IPS-18c (cell line): ENCODE results near the gene RMRP.
A peak's percentile ranks its signal among the peaks of the same experiment; 100 is the strongest.

Experiments
- H3K4me3 ChIP-seq: 2 replicates; pipeline ENCODE4 v1.7.0; 2013; ENCODE audit warnings: low read depth, mild to moderate bottlenecking, low read length, moderate library complexity; ENCODE audit not compliant: insufficient read depth
- H3K9me3 ChIP-seq: one replicate; pipeline ENCODE4 v1.6.1; 2013; ENCODE audit warnings: mild to moderate bottlenecking, low read length, moderate library complexity; ENCODE audit not compliant: control insufficient read depth, insufficient read depth

RMRP gene

GRCh38 chr9:35675732-35676392 lies 18.0 kb upstream of the RMRP start:
- peaks cover 2% of the 10 kb centered on the region for H3K9me3 ChIP-seq
- peak overlapping the region; percentile 64 for H3K4me3 ChIP-seq

- Histone ChIP-seq H3K9me3 (peaks cover 2% of the 10 kb centered on the region), H3K4me3 (peak overlapping the region; percentile 64)
Observed at GRCh38 chr9:35675204-35675603, 17.4 kb upstream of the RMRP start.

GRCh38 chr9:35674025-35674361 lies 16.2 kb upstream of the RMRP start:
- H3K9me3 ChIP-seq: peaks cover 2% of the 10 kb centered on the region
- H3K4me3 ChIP-seq: no peak overlapping the region

- Histone ChIP-seq H3K9me3 (peaks cover 2% of the 10 kb centered on the region), H3K4me3 (no peak within 1 kb of the TSS)
Observed at GRCh38 chr9:35673132-35674024, 15.6 kb upstream of the RMRP start, which contains the start of gene CA9. Gene CA9 (plus strand): TSS chr9:35673928. CDS start chr9:35673960, 32 bp downstream.

GRCh38 chr9:35669331-35670145 lies 11.7 kb upstream of the RMRP start:
- Histone ChIP-seq H3K4me3 (no peak overlapping the region), H3K9me3 (no peaks in the 10 kb centered on the region)

- no peak overlapping the region for H3K4me3 ChIP-seq
- H3K9me3 ChIP-seq: no peaks in the 10 kb centered on the region
Observed at GRCh38 chr9:35667939-35668338, 10.1 kb upstream of the RMRP start.

- no peaks in the 10 kb centered on the region for H3K9me3 ChIP-seq
- no peak overlapping the region for H3K4me3 ChIP-seq
Observed at GRCh38 chr9:35666549-35666948, 8.7 kb upstream of the RMRP start.

GRCh38 chr9:35666045-35666444 lies 8.2 kb upstream of the RMRP start:
- no peaks in the 10 kb centered on the region for H3K9me3 ChIP-seq
- H3K4me3 ChIP-seq: no peak overlapping the region

GRCh38 chr9:35665471-35665818 lies 7.6 kb upstream of the RMRP start:
- Histone ChIP-seq H3K4me3 (peak overlapping the region; percentile 85), H3K9me3 (no peaks in the 10 kb centered on the region)

- Histone ChIP-seq H3K4me3 (peak within 1 kb of the TSS; percentile 85), H3K9me3 (no peaks in the 10 kb centered on the region)
Observed at GRCh38 chr9:35664531-35665470, 7.0 kb upstream of the RMRP start, which contains the start of gene ARHGEF39. Gene ARHGEF39 (minus strand): TSS chr9:35665195. CDS start chr9:35665169, 26 bp downstream.

GRCh38 chr9:35662437-35662836 lies 4.6 kb upstream of the RMRP start:
- Histone ChIP-seq H3K9me3 (no peaks in the 10 kb centered on the region), H3K4me3 (no peak overlapping the region)

- Histone ChIP-seq H3K9me3 (no peaks in the 10 kb centered on the region), H3K4me3 (no peak overlapping the region)
Observed at GRCh38 chr9:35661756-35662350, 4.0 kb upstream of the RMRP start.

GRCh38 chr9:35660966-35661415 lies 3.2 kb upstream of the RMRP start:
- no peaks in the 10 kb centered on the region for H3K9me3 ChIP-seq
- H3K4me3 ChIP-seq: no peak overlapping the region

- H3K4me3 ChIP-seq: no peak overlapping the region; the same call in 1 of the 2 replicates
- no peaks in the 10 kb centered on the region for H3K9me3 ChIP-seq
Observed at GRCh38 chr9:35659340-35659739, 1.5 kb upstream of the RMRP start.

GRCh38 chr9:35658968-35659220 lies 1.1 kb upstream of the RMRP start:
- H3K4me3 ChIP-seq: peak overlapping the region; percentile 92
- H3K9me3 ChIP-seq: no peaks in the 10 kb centered on the region

- peak within 1 kb of the TSS; percentile 92 for H3K4me3 ChIP-seq
- no peaks in the 10 kb centered on the region for H3K9me3 ChIP-seq
Observed at GRCh38 chr9:35658137-35658967, 533 bp upstream of the RMRP start, which contains the start of gene CCDC107. Gene CCDC107 (plus strand): TSS chr9:35658292. CDS start chr9:35658380, 88 bp downstream.
